Measurements from ENCODE around the gene INAVA. TPM values are rescaled to one million over a fixed set of nuclear protein-coding genes. Genes with fewer than 3 reads are reported as not detected.
"Not testable (repeated sequence)": the region's sequence is repeated elsewhere in the genome, so short reads cannot be mapped to it uniquely, and the experiment has no call there.

Gene INAVA
- polyA plus RNA-seq, 1 experiment: 0.16 TPM

GRCh38 chr1:200931776-200932175 is 37.1 kb downstream of the INAVA start:
- TF ChIP-seq CTCF (IDR thresholded peaks at IDR 0.05; ENCODE audit: low read depth, low read length): no peak
- DNase-seq (ENCODE audit: low read depth, low spot score): no peak
- H3K27me3 ChIP-seq (ENCODE audit: control insufficient read depth, insufficient read depth, low read length): peaks cover 17% of the 10 kb centered on the region
- no peak overlapping the region for H3K4me3 ChIP-seq (ENCODE audit: low read depth, low read length)
- POLR2A ChIA-PET: no interaction called here
- no peak overlapping the region for H3K27ac ChIP-seq (ENCODE audit: low read depth, low read length)
- no peaks in the 10 kb centered on the region for H3K9me3 ChIP-seq (ENCODE audit: control insufficient read depth, insufficient read depth, low read length)
- CTCF ChIA-PET: interaction anchor here (2.4 kb wide), 1 partner anchor 40 kb away, joined by 7 read pairs; no protein-coding TSS in a partner anchor

- POLR2A ChIA-PET: no interaction called here
- H3K27me3 ChIP-seq (ENCODE audit: control insufficient read depth, insufficient read depth, low read length): peaks cover 11% of the 10 kb centered on the region
- no peaks in the 10 kb centered on the region for H3K9me3 ChIP-seq (ENCODE audit: control insufficient read depth, insufficient read depth, low read length)
- H3K27ac ChIP-seq (ENCODE audit: low read depth, low read length): no peak overlapping the region
- no peak for DNase-seq (ENCODE audit: low read depth, low spot score)
- no peak overlapping the region for H3K4me3 ChIP-seq (ENCODE audit: low read depth, low read length)
- no peak for TF ChIP-seq CTCF (IDR thresholded peaks at IDR 0.05; ENCODE audit: low read depth, low read length)
- CTCF ChIA-PET: no interaction called here
Measured at GRCh38 chr1:200934676-200935245, 40.1 kb downstream of the INAVA start.

DNA sequence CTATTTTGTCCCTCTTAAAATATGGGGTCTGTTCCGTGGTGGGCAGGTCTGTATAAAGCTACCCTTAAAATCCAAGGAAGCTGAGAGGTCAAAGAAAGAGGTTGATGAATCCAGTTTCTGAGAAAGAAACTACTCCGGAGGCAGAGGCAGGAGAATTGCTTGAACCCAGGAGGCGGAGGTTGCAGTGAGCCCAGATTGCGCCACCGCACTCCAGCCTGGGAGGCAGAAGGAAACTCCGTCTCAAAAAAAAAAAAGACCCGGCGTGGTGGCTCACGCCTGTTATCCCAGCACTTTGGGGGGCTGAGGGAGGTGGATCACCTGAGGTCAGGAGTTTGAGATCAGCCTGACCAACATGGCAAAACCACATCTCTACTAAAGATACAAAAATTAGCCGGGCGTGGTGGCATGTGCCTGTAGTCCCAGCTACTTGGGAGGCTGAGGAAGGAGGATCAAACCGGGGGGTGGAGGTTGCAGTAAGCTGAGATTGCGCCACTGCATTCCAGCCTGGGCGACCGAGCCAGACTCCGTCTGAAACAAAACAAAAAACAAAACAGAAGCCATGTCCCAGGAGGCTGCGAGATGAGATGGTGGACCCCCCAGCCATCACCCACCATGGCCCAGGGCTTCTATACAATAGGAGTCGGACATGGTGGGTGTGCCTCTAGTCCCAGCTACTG is 40.7 kb downstream of the INAVA start:
- H3K4me3 ChIP-seq (ENCODE audit: low read depth, low read length); H3K27ac ChIP-seq (ENCODE audit: low read depth, low read length); H3K27me3 ChIP-seq (ENCODE audit: control insufficient read depth, insufficient read depth, low read length); H3K9me3 ChIP-seq (ENCODE audit: control insufficient read depth, insufficient read depth, low read length); DNase-seq (ENCODE audit: low read depth, low spot score); POLR2A ChIA-PET; CTCF ChIA-PET: not testable (repeated sequence)

GRCh38 chr1:200938955-200939354 is 44.3 kb downstream of the INAVA start:
- H3K27ac ChIP-seq (ENCODE audit: low read depth, low read length): no peak overlapping the region
- POLR2A ChIA-PET: interaction anchor here (0.6 to 0.7 kb wide), 2 partner anchors 73 to 402 kb away, joined by 3 to 6 read pairs; no protein-coding TSS in a partner anchor
- no peak overlapping the region for H3K4me3 ChIP-seq (ENCODE audit: low read depth, low read length)
- no peak for TF ChIP-seq CTCF (IDR thresholded peaks at IDR 0.05; ENCODE audit: low read depth, low read length)
- H3K27me3 ChIP-seq (ENCODE audit: control insufficient read depth, insufficient read depth, low read length): peaks cover 9% of the 10 kb centered on the region
- CTCF ChIA-PET: interaction anchor here (0.6 kb wide), 2 partner anchors 82 to 103 kb away, joined by 3 read pairs; no protein-coding TSS in a partner anchor
- DNase-seq (ENCODE audit: low read depth, low spot score): no peak
- no peaks in the 10 kb centered on the region for H3K9me3 ChIP-seq (ENCODE audit: control insufficient read depth, insufficient read depth, low read length)

- ChIA-PET CTCF (interaction anchor here (2.9 kb wide), 1 partner anchor 27 kb away, joined by 13 read pairs; no protein-coding TSS in a partner anchor), POLR2A (no interaction called here)
- DNase-seq (ENCODE audit: low read depth, low spot score): no peak
- Histone ChIP-seq H3K27ac (ENCODE audit: low read depth, low read length) (no peak overlapping the region), H3K9me3 (ENCODE audit: control insufficient read depth, insufficient read depth, low read length) (peaks cover 4% of the 10 kb centered on the region), H3K27me3 (ENCODE audit: control insufficient read depth, insufficient read depth, low read length) (peaks cover 13% of the 10 kb centered on the region), H3K4me3 (ENCODE audit: low read depth, low read length) (no peak overlapping the region)
- no peak for TF ChIP-seq CTCF (IDR thresholded peaks at IDR 0.05; ENCODE audit: low read depth, low read length)
Measured at GRCh38 chr1:200945111-200945510, 50.4 kb downstream of the INAVA start.
